H1 (cell line): Measurements from ENCODE around the gene LRRC25. TPM values are rescaled to one million over a fixed set of nuclear protein-coding genes. Genes with fewer than 3 reads are reported as not detected.
A peak's percentile ranks its signal among the peaks of the same experiment; 100 is the strongest.

Experiments used
- BACH1 ChIP-seq: IDR thresholded peaks from 2 replicates; pipeline ENCODE4 v1.6.1; 2012; ENCODE audit warnings: low read length, improper control_type of control experiment
- EGR1 ChIP-seq: IDR thresholded peaks from 2 replicates; pipeline ENCODE4 v1.6.1; 2011; ENCODE audit warnings: low read depth, low read length, borderline replicate concordance
- EP300 ChIP-seq, 2 experiments: IDR thresholded peaks; 1 replicate in 1 of 2; 2 replicates in 1 of 2; pipeline ENCODE4 v1.6.1; 2011 to 2012; ENCODE audit warnings: low read depth in 2 of 2, low read length in 2 of 2, mild to moderate bottlenecking in 2 of 2, borderline replicate concordance in 1 of 2, inconsistent platforms in 1 of 2, moderate library complexity in 1 of 2
- POLR2A ChIP-seq, 2 experiments: IDR thresholded peaks; 1 replicate in 1 of 2; 2 replicates in 1 of 2; pipeline ENCODE4 v1.6.1; 2011; ENCODE audit warnings: low read depth in 2 of 2, low read length in 2 of 2, mild to moderate bottlenecking in 2 of 2; ENCODE audit errors: control extremely low read depth in 1 of 2
- POLR2AphosphoS5 ChIP-seq: IDR thresholded peaks from 2 replicates; pipeline ENCODE4 v1.6.1; 2011; ENCODE audit warnings: low read depth, low read length
- RNF2 ChIP-seq: fragments of 200-900, 300-1000 bp; sonication (generic); IDR thresholded peaks from 2 replicates; pipeline ENCODE4 v1.7.1; 2016; ENCODE audit warnings: borderline replicate concordance, low read depth, mild to moderate bottlenecking, antibody characterized with exemption, low read length; ENCODE audit not compliant: poor library complexity, severe bottlenecking; ENCODE audit errors: missing control alignments
- SAP30 ChIP-seq: fragments of 300-600 bp; sonication (generic); IDR thresholded peaks from 2 replicates; pipeline ENCODE4 v1.7.1; 2012; ENCODE audit warnings: low read length, moderate library complexity, mild to moderate bottlenecking, inconsistent platforms; ENCODE audit not compliant: insufficient read depth, insufficient replicate concordance
- SIN3A ChIP-seq, 2 experiments: IDR thresholded peaks in 1 of 2; conservative IDR thresholded peaks in 1 of 2; 2 replicates each; pipeline ENCODE4 v1.6.1; 2011 to 2012; ENCODE audit warnings: low read length in 2 of 2, improper control_type of control experiment in 1 of 2, low read depth in 1 of 2, mild to moderate bottlenecking in 1 of 2
- SIRT6 ChIP-seq: IDR thresholded peaks from one replicate; pipeline ENCODE4 v1.7.1; 2012; ENCODE audit warnings: low read length, inconsistent platforms
- SUZ12 ChIP-seq: fragments of 200-600 bp; sonication (generic); IDR thresholded peaks from 2 replicates; pipeline ENCODE4 v1.6.1; 2012; ENCODE audit warnings: mild to moderate bottlenecking, inconsistent platforms, low read length, moderate library complexity, mixed read lengths
- TAF1 ChIP-seq: IDR thresholded peaks from 2 replicates; pipeline ENCODE4 v1.6.1; 2011; ENCODE audit warnings: mild to moderate bottlenecking, low read depth, low read length
- TBP ChIP-seq: IDR thresholded peaks from 2 replicates; pipeline ENCODE4 v1.6.1; 2011; ENCODE audit warnings: low read depth, low read length, improper control_type of control experiment
- polyA plus RNA-seq, 7 experiments: library from polyadenylated mRNA; depleted of rRNA in 3 of 7; stranded (reverse) in 5 of 7; unstranded in 2 of 7; fragments of >200 nt in 5 of 7; fragments of 200-250 nt in 2 of 7; gene quantifications; 1 replicate in 5 of 7; 2 replicates in 1 of 7; 4 replicates in 1 of 7; pipeline versions ENCODE4 v1.2.1 to v1.2.3, GENCODE V29; 2011 to 2013; ENCODE audit warnings: missing spikeins in 2 of 7, mixed read lengths in 2 of 7
- total RNA-seq: library from RNA; stranded (reverse); fragmentation: NEBNext Ultra II Directional; extraction: Animal tissue kit (Norgen Biotek cat#: 25700); gene quantifications from 2 replicates; pipeline ENCODE4 v1.2.1, GENCODE V29; 2021
- TF ChIP-seq, protein P1 (sequence below): IDR thresholded peaks from 2 replicates; pipeline ENCODE4 v1.6.1; 2012; ENCODE audit warnings: low read length, inconsistent platforms
- TF ChIP-seq, protein P2 (sequence below): IDR thresholded peaks from 2 replicates; pipeline ENCODE4 v1.6.1; 2011; ENCODE audit warnings: low read depth, mild to moderate bottlenecking, low read length; ENCODE audit not compliant: insufficient read depth
- TF ChIP-seq, protein P3 (sequence below): IDR thresholded peaks from 2 replicates; pipeline ENCODE4 v1.6.1; 2012; ENCODE audit warnings: inconsistent platforms

LRRC25 gene
- total and polyA plus RNA-seq, 2 of the 8 experiments (the other 6 are each of a cell fraction or from before 2014, with no cell fraction given), result 0.20 to 0.41 TPM

DNA sequence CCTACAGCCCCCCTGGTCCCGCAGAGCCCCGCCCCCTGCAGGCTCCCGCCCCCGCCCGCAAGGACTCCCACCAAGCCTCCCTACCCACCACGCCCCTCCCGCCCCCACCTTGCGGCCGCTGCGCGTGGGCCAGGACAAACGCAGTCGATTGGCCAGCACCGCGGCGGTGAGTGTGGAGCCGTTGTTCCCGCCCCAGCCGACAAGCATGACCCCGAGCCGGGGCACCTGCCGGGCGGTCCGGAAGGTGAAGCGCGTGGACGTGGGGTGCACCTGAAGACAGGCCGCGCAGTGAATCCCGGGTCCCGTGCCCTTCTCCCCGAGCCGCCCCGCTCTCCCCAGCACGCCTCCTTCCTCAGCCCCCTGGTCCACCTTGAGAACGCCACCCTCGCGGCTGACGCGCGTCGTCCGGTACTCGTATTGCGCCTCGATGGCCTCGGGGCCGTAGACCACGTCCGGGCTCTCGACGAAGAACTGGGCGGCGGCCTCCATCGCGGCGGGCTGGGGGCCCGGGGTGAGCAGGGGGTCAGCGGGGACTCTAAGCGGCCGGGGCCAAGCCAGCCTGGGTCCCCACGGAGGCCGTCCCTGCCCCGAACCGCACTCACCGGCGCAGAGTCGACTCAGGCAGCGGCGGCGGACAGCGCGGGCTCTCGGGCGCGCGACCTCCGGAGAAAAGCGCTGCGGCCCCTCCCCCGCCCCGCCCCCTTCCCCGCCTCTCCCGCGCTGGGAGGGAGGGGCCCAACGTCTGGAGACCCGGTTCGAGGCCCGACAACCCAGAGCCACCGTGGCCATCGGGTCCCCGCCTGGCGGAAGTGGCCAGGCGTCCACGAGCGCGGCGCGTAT is 40.3 kb upstream of the LRRC25 start, which contains the start of gene ISYNA1 (continued):
- TF ChIP-seq POLR2AphosphoS5, result no peak; the same call in 1 of the 2 replicates
- TF ChIP-seq SIRT6, result no peak
- TF ChIP-seq RNF2, result no peak
- TF ChIP-seq SIN3A (conservative IDR thresholded peaks at IDR 0.05 in 1 of 2, IDR thresholded peaks at IDR 0.05 in 1 of 2; ENCODE audit: low read depth in 1 of 2, low read length in 2 of 2), result 0 out of 4 replicates have a peak, but pooled peaks of 1 of the 2 experiments have one; percentile 1
- TF ChIP-seq TAF1, result no peak
- TF ChIP-seq EP300 (IDR thresholded peaks at IDR 0.05; ENCODE audit: borderline replicate concordance in 1 of 2, low read depth in 2 of 2, low read length in 2 of 2), result no peak
- TF ChIP-seq POLR2A (IDR thresholded peaks at IDR 0.05; ENCODE audit: control extremely low read depth in 1 of 2, low read depth in 2 of 2, low read length in 2 of 2), result no peak
- TF ChIP-seq SUZ12, result no peak
- TF ChIP-seq, protein P1, sequence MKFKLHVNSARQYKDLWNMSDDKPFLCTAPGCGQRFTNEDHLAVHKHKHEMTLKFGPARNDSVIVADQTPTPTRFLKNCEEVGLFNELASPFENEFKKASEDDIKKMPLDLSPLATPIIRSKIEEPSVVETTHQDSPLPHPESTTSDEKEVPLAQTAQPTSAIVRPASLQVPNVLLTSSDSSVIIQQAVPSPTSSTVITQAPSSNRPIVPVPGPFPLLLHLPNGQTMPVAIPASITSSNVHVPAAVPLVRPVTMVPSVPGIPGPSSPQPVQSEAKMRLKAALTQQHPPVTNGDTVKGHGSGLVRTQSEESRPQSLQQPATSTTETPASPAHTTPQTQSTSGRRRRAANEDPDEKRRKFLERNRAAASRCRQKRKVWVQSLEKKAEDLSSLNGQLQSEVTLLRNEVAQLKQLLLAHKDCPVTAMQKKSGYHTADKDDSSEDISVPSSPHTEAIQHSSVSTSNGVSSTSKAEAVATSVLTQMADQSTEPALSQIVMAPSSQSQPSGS, result no peak
- peak; percentile 44; the same call in 1 of the 2 replicates for TF ChIP-seq BACH1
- TF ChIP-seq, protein P2, sequence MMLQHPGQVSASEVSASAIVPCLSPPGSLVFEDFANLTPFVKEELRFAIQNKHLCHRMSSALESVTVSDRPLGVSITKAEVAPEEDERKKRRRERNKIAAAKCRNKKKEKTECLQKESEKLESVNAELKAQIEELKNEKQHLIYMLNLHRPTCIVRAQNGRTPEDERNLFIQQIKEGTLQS, result no peak
- no peak for TF ChIP-seq EGR1
- TF ChIP-seq TBP, result no peak
- no peak for TF ChIP-seq SAP30
- TF ChIP-seq, protein P3, sequence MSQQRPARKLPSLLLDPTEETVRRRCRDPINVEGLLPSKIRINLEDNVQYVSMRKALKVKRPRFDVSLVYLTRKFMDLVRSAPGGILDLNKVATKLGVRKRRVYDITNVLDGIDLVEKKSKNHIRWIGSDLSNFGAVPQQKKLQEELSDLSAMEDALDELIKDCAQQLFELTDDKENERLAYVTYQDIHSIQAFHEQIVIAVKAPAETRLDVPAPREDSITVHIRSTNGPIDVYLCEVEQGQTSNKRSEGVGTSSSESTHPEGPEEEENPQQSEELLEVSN, result peak; percentile 65
